ENCODE measurements around the gene NBDY. TPM values are rescaled to one million over a fixed set of nuclear protein-coding genes. Genes with fewer than 3 reads are reported as not detected.
"Not testable (repeated sequence)": the region's sequence is repeated elsewhere in the genome, so short reads cannot be mapped to it uniquely, and the experiment has no call there.

NBDY gene
- total RNA-seq, 5 donors from 2014 or later (not counting 1 experiment from before 2014, with no cell fraction given): 28.6 to 39.9 (median 33.8) TPM

DNA sequence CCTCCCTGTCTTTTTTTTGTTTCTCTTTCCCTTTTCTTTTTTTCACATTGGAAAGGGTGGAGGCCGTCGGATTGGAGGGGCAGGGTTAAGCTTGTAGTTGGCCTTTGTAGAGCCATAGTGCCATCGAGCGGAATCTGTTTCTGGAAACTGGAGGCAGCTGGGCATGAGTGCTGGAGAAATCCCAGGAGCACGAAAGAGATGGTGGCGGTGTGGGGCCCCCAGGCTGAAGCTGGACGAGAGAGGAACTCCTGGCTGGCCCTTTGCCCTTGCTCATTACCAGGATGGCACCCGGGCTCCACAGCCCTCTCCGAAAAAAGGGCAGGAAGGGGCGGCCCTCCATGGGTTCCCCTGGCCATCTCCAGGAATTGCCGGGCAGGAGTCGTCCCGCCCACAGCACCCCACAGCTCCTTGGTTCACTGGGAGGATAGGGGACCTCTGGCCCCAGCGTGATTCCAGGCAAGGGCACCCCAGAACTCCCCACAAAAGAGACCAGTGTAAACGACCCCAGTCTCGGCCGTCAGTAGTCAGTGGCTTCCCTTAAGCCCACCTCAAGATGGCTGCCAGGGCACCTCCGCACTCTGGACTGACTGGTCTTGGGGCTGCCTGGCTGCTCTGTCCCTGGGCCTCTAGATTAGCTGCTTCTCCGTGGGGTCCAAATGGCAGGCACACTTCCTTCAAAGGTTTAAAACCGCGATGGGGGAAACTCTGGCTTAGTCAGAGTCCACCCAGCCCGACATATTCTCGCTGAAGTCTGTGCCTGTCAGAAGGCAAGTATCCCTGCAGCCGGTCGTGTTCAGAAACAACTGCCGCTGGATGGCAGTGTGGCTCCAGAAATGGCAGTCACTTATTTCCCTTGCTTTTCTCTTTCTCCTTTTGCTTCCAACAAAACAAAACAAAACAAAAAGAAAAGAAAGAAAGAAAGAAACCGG is 74.1 kb downstream of the NBDY start:
- Mint-ChIP-seq H3K36me3 (peaks cover 11% of the 10 kb centered on the region), H3K4me3 (peak overlapping the region in 2 of 3 donors; percentile 80 to 87), H3K27me3 (no peaks in the 10 kb centered on the region), H3K4me1 (peaks cover 31 to 55% (median 44%) of the 10 kb centered on the region in 3 donors), H3K27ac (peak overlapping the region; percentile 72 to 88), H3K9me3 (no peaks in the 10 kb centered on the region)
- ATAC-seq (replicated peaks in 1 of 4): peak in 2 of 4 experiments; percentile 54 to 59
- Histone ChIP-seq H3K4me3 (ENCODE audit: control insufficient read depth in 1 of 2, extremely low read depth in 1 of 2, low read length in 1 of 2) (peak overlapping the region in 1 of 2 donors; percentile 82), H3K27ac (ENCODE audit: low read length) (no peak overlapping the region), H3K9me3 (no peaks in the 10 kb centered on the region), H3K27me3 (replicated peaks in 1 of 2; ENCODE audit: control insufficient read depth in 2 of 2, extremely low read depth in 1 of 2, insufficient read depth in 2 of 2, low read length in 1 of 2) (no peaks in the 10 kb centered on the region), H3K36me3 (ENCODE audit: control insufficient read depth in 2 of 2, extremely low read depth in 1 of 2, insufficient read depth in 1 of 2, low read length in 1 of 2) (peaks cover 0 to 4% of the 10 kb centered on the region in 2 donors), H3K4me1 (ENCODE audit: control insufficient read depth in 1 of 2, extremely low read depth in 1 of 2, insufficient read depth in 2 of 2, low read length in 2 of 2) (peaks cover 40 to 48% of the 10 kb centered on the region in 2 experiments)
- ChIA-PET POLR2A (no interaction called here), CTCF (interaction anchor here (0.6 to 0.9 kb wide), 5 partner anchors 9 to 554 kb away, joined by 3 to 5 read pairs (median 4); no protein-coding TSS in a partner anchor)
- WGBS (ENCODE audit: insufficient coverage): 47% methylated on average over 7 of the region's 27 CpGs
- peak; percentile 16 to 83 (median 57) for DNase-seq

GRCh38 chrX:56803850-56804681 is 75.0 kb downstream of the NBDY start:
- POLR2A ChIA-PET: interaction anchor here in 1 of 2 donors (0.8 kb wide), 1 partner anchor 406 kb away, joined by 3 read pairs; no protein-coding TSS in a partner anchor
- Histone ChIP-seq H3K4me1 (ENCODE audit: control insufficient read depth in 1 of 2, extremely low read depth in 1 of 2, insufficient read depth in 2 of 2, low read length in 2 of 2) (peaks cover 31 to 39% of the 10 kb centered on the region in 2 experiments), H3K4me3 (ENCODE audit: control insufficient read depth in 1 of 2, extremely low read depth in 1 of 2, low read length in 1 of 2) (no peak overlapping the region), H3K27me3 (replicated peaks in 1 of 2; ENCODE audit: control insufficient read depth in 2 of 2, extremely low read depth in 1 of 2, insufficient read depth in 2 of 2, low read length in 1 of 2) (no peaks in the 10 kb centered on the region), H3K27ac (ENCODE audit: low read length) (no peak overlapping the region), H3K9me3 (no peaks in the 10 kb centered on the region), H3K36me3 (ENCODE audit: control insufficient read depth in 2 of 2, extremely low read depth in 1 of 2, insufficient read depth in 1 of 2, low read length in 1 of 2) (peaks cover 0 to 4% of the 10 kb centered on the region in 2 donors)
- ATAC-seq (replicated peaks in 1 of 4) (no peak), DNase-seq (no peak)
- peak overlapping the region in 2 of 3 donors; percentile 80 to 87 for H3K4me3 Mint-ChIP-seq
- no peaks in the 10 kb centered on the region for H3K9me3 Mint-ChIP-seq
- peak overlapping the region; percentile 72 to 88 for H3K27ac Mint-ChIP-seq
- peaks cover 19% of the 10 kb centered on the region for H3K36me3 Mint-ChIP-seq
- H3K27me3 Mint-ChIP-seq: no peaks in the 10 kb centered on the region
- peaks cover 36 to 59% (median 44%) of the 10 kb centered on the region in 3 donors for H3K4me1 Mint-ChIP-seq
- 100% methylated on average over 1 of the region's 11 CpGs for WGBS (ENCODE audit: insufficient coverage)
- CTCF ChIA-PET: no interaction called here

- POLR2A ChIA-PET: interaction anchor here in 1 of 2 donors (0.8 kb wide), 1 partner anchor 407 kb away, joined by 3 read pairs; no protein-coding TSS in a partner anchor
- Histone ChIP-seq H3K27me3 (replicated peaks in 1 of 2; ENCODE audit: control insufficient read depth in 2 of 2, extremely low read depth in 1 of 2, insufficient read depth in 2 of 2, low read length in 1 of 2) (no peaks in the 10 kb centered on the region), H3K27ac (ENCODE audit: low read length) (no peak overlapping the region), H3K4me1 (ENCODE audit: control insufficient read depth in 1 of 2, extremely low read depth in 1 of 2, insufficient read depth in 2 of 2, low read length in 2 of 2) (peaks cover 27 to 31% of the 10 kb centered on the region in 2 experiments), H3K9me3 (no peaks in the 10 kb centered on the region), H3K36me3 (ENCODE audit: control insufficient read depth in 2 of 2, extremely low read depth in 1 of 2, insufficient read depth in 1 of 2, low read length in 1 of 2) (peaks cover 0 to 4% of the 10 kb centered on the region in 2 donors), H3K4me3 (ENCODE audit: control insufficient read depth in 1 of 2, extremely low read depth in 1 of 2, low read length in 1 of 2) (no peak overlapping the region)
- H3K27me3 Mint-ChIP-seq: no peaks in the 10 kb centered on the region
- CTCF ChIA-PET: interaction anchor here in 1 of 2 donors (0.6 kb wide), 1 partner anchor 1797 kb away, joined by 4 read pairs; no protein-coding TSS in a partner anchor
- ATAC-seq (replicated peaks in 1 of 4): no peak
- no peaks in the 10 kb centered on the region for H3K9me3 Mint-ChIP-seq
- H3K4me3 Mint-ChIP-seq: no peak overlapping the region
- H3K27ac Mint-ChIP-seq: peak overlapping the region in 1 of 2 donors; percentile 13
- peaks cover 21% of the 10 kb centered on the region for H3K36me3 Mint-ChIP-seq
- no CpG with 5 or more reads among the region's 4 CpGs for WGBS (ENCODE audit: insufficient coverage)
- DNase-seq: no peak
- H3K4me1 Mint-ChIP-seq: peaks cover 34 to 61% (median 40%) of the 10 kb centered on the region in 3 donors
Observed at GRCh38 chrX:56804867-56805266, 75.8 kb downstream of the NBDY start.

DNA sequence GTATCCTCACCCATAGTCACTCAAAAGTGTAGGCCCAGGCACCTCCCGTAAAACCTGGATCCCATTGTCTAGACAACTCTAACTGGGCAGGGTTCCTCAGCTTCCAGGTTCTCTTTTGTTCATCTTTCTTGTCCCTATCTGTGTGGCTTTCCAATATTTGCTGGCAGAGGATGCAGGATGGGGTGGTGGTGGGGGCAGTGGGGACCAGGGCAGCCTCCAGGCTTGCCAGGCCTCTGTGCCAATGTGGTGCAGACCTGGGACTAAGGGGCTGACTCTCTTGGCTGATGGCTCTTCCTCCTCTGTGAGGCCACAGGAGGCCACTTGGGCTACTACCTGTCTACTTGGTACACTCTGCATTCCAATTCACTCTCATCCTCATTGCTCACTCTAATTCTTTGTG is 76.4 kb downstream of the NBDY start:
- CTCF ChIA-PET: interaction anchor here in 1 of 2 donors (0.6 kb wide), 1 partner anchor 1798 kb away, joined by 4 read pairs; no protein-coding TSS in a partner anchor
- Mint-ChIP-seq H3K27ac (no peak overlapping the region), H3K4me1 (peaks cover 34 to 61% (median 39%) of the 10 kb centered on the region in 3 donors), H3K36me3 (peaks cover 25% of the 10 kb centered on the region), H3K27me3 (no peaks in the 10 kb centered on the region), H3K4me3 (no peak overlapping the region), H3K9me3 (no peaks in the 10 kb centered on the region)
- Histone ChIP-seq H3K27ac (ENCODE audit: low read length) (no peak overlapping the region), H3K4me3 (ENCODE audit: control insufficient read depth in 1 of 2, extremely low read depth in 1 of 2, low read length in 1 of 2) (no peak overlapping the region), H3K9me3 (no peaks in the 10 kb centered on the region), H3K4me1 (ENCODE audit: control insufficient read depth in 1 of 2, extremely low read depth in 1 of 2, insufficient read depth in 2 of 2, low read length in 2 of 2) (peaks cover 21 to 26% of the 10 kb centered on the region in 2 experiments), H3K36me3 (ENCODE audit: control insufficient read depth in 2 of 2, extremely low read depth in 1 of 2, insufficient read depth in 1 of 2, low read length in 1 of 2) (peaks cover 0 to 4% of the 10 kb centered on the region in 2 donors), H3K27me3 (replicated peaks in 1 of 2; ENCODE audit: control insufficient read depth in 2 of 2, extremely low read depth in 1 of 2, insufficient read depth in 2 of 2, low read length in 1 of 2) (no peaks in the 10 kb centered on the region)
- DNase-seq (no peak), ATAC-seq (replicated peaks in 1 of 4) (no peak)
- no CpG with 5 or more reads among the region's 1 CpG for WGBS (ENCODE audit: insufficient coverage)
- POLR2A ChIA-PET: no interaction called here

- H3K36me3 ChIP-seq (ENCODE audit: control insufficient read depth in 2 of 2, extremely low read depth in 1 of 2, insufficient read depth in 1 of 2, low read length in 1 of 2); H3K27me3 Mint-ChIP-seq; H3K9me3 Mint-ChIP-seq; DNase-seq; POLR2A ChIA-PET; ATAC-seq (replicated peaks in 1 of 4); H3K27ac ChIP-seq (ENCODE audit: low read length); H3K4me3 ChIP-seq (ENCODE audit: control insufficient read depth in 1 of 2, extremely low read depth in 1 of 2, low read length in 1 of 2); H3K9me3 ChIP-seq; H3K4me3 Mint-ChIP-seq; H3K27me3 ChIP-seq (replicated peaks in 1 of 2; ENCODE audit: control insufficient read depth in 2 of 2, extremely low read depth in 1 of 2, insufficient read depth in 2 of 2, low read length in 1 of 2): not testable (repeated sequence)
- CTCF ChIA-PET: interaction anchor here in 1 of 2 donors (1.0 kb wide), 1 partner anchor 186 kb away, joined by 3 read pairs; no protein-coding TSS in a partner anchor
- Mint-ChIP-seq H3K27ac (peak overlapping the region; percentile 17 to 50), H3K4me1 (peaks cover 32 to 61% (median 38%) of the 10 kb centered on the region in 3 donors), H3K36me3 (peaks cover 27% of the 10 kb centered on the region)
- H3K4me1 ChIP-seq (ENCODE audit: control insufficient read depth in 1 of 2, extremely low read depth in 1 of 2, insufficient read depth in 2 of 2, low read length in 2 of 2): peaks cover 17 to 21% of the 10 kb centered on the region in 2 experiments
- WGBS (ENCODE audit: insufficient coverage): no CpG with 5 or more reads among the region's 2 CpGs
Observed at GRCh38 chrX:56806176-56806575, 77.1 kb downstream of the NBDY start.

DNA sequence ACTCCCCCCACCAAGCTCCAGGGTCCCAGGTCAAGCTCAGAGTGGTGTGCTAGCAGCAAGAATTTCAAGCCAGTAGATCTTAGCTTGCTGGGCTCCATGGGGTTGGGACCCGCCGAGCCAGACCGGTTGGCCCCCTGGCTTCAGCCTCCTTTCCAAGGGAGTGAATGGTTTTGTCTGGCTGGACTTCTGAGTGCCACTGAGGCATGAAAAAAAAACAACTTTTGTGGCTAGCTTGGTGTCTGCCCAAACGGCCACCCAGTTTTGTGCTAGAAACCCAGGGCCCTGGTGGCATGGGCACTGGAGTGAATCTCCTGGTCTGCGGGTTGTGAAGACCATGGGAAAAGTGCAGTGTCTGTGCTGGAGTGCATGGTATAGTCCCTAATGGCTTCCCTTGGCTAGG is 82.6 kb downstream of the NBDY start:
- H3K27me3 Mint-ChIP-seq: no peaks in the 10 kb centered on the region
- ChIA-PET POLR2A (no interaction called here), CTCF (no interaction called here)
- ATAC-seq (replicated peaks in 1 of 4) (no peak), DNase-seq (no peak)
- no peaks in the 10 kb centered on the region for H3K9me3 Mint-ChIP-seq
- H3K27ac ChIP-seq (ENCODE audit: low read length): peak overlapping the region; percentile 23
- H3K36me3 ChIP-seq (ENCODE audit: control insufficient read depth in 2 of 2, extremely low read depth in 1 of 2, insufficient read depth in 1 of 2, low read length in 1 of 2): no peaks in the 10 kb centered on the region
- no peaks in the 10 kb centered on the region for H3K27me3 ChIP-seq (replicated peaks in 1 of 2; ENCODE audit: control insufficient read depth in 2 of 2, extremely low read depth in 1 of 2, insufficient read depth in 2 of 2, low read length in 1 of 2)
- H3K27ac Mint-ChIP-seq: peak overlapping the region; percentile 82 to 96
- no peaks in the 10 kb centered on the region for H3K9me3 ChIP-seq
- peaks cover 5 to 32% of the 10 kb centered on the region in 2 experiments for H3K4me1 ChIP-seq (ENCODE audit: control insufficient read depth in 1 of 2, extremely low read depth in 1 of 2, insufficient read depth in 2 of 2, low read length in 2 of 2)
- H3K4me1 Mint-ChIP-seq: peaks cover 46 to 75% (median 50%) of the 10 kb centered on the region in 3 donors
- no CpG with 5 or more reads among the region's 5 CpGs for WGBS (ENCODE audit: insufficient coverage)
- no peak overlapping the region for H3K4me3 ChIP-seq (ENCODE audit: control insufficient read depth in 1 of 2, extremely low read depth in 1 of 2, low read length in 1 of 2)
- H3K4me3 Mint-ChIP-seq: no peak overlapping the region
- peaks cover 20% of the 10 kb centered on the region for H3K36me3 Mint-ChIP-seq
